Measurements from ENCODE around the gene ACTG1. TPM values are rescaled to one million over a fixed set of nuclear protein-coding genes. Genes with fewer than 3 reads are reported as not detected.
A peak's percentile ranks its signal among the peaks of the same experiment; 100 is the strongest.

ACTG1 gene
- total and polyA plus RNA-seq, 7 donors: 150 to 620 (median 405) TPM

DNA sequence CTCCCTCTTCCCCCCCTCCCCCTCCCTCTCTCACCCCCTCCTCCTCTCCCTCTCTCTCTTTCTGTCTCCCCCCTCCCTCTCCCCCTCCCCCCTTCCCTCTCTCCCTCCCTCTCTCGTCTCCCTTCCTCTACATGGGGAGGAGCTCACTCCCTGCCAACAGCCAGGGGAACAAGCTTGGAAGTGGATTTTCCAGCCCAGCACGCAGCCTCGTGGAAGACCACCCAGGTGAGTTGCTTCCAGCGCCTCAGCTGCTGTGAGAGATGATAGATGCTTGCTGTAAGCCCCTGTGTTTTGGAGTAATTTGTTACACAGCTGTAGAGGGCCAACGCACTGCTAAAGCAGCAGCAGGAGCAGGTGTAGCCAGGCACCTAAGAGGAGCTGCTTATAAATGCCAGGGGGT lies 20.8 kb downstream of the ACTG1 start:
- Histone ChIP-seq H3K36me3 (ENCODE audit: insufficient read depth in 1 of 2, low read depth in 1 of 2) (no peaks in the 10 kb centered on the region), H3K27ac (no peak overlapping the region), H3K9me3 (no peaks in the 10 kb centered on the region), H3K27me3 (ENCODE audit: insufficient read depth in 3 of 3, low read length in 2 of 3) (no peaks in the 10 kb centered on the region), H3K4me1 (peaks cover 4% of the 10 kb centered on the region), H3K4me3 (no peak overlapping the region)
- intact Hi-C loops (cut with DNase I): no loop called here
- ATAC-seq (no peak), DNase-seq (no peak)
- TF ChIP-seq, protein P1, sequence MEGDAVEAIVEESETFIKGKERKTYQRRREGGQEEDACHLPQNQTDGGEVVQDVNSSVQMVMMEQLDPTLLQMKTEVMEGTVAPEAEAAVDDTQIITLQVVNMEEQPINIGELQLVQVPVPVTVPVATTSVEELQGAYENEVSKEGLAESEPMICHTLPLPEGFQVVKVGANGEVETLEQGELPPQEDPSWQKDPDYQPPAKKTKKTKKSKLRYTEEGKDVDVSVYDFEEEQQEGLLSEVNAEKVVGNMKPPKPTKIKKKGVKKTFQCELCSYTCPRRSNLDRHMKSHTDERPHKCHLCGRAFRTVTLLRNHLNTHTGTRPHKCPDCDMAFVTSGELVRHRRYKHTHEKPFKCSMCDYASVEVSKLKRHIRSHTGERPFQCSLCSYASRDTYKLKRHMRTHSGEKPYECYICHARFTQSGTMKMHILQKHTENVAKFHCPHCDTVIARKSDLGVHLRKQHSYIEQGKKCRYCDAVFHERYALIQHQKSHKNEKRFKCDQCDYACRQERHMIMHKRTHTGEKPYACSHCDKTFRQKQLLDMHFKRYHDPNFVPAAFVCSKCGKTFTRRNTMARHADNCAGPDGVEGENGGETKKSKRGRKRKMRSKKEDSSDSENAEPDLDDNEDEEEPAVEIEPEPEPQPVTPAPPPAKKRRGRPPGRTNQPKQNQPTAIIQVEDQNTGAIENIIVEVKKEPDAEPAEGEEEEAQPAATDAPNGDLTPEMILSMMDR (IDR thresholded peaks at IDR 0.05): no peak
- 10 to 17% (median 15%) methylated on average over 5 of the region's 5 CpGs for WGBS, 3 donors

DNA sequence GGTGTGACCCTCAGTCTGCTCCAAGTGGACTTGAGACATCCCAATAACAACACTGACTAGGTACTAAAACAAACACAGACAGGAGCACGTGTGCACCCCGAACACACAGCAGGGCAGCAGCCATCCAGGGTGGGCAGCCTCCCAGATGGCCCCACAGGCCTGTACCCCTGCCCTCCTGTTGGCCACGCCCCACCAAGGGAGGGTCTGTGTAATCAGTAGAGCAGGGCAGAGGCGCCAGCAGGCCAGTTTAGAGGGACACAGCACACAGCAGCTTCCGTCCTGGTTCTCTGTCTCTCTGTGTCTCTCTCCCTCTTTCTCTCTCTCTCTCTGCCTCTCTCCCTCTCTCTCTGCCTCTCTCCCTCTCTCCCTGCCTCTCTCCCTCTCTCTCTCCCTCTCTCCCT lies 21.4 kb downstream of the ACTG1 start:
- intact Hi-C loops (cut with DNase I): no loop called here
- DNase-seq: no peak
- Histone ChIP-seq H3K4me1 (peaks cover 4% of the 10 kb centered on the region), H3K4me3 (no peak overlapping the region), H3K9me3 (no peaks in the 10 kb centered on the region), H3K27ac (no peak overlapping the region), H3K27me3 (ENCODE audit: insufficient read depth in 3 of 3, low read length in 2 of 3) (no peaks in the 10 kb centered on the region), H3K36me3 (ENCODE audit: insufficient read depth in 1 of 2, low read depth in 1 of 2) (no peaks in the 10 kb centered on the region)
- no peak for ATAC-seq
- TF ChIP-seq, protein P1 (IDR thresholded peaks at IDR 0.05): no peak
- 29 to 46% (median 44%) methylated on average over 4 to 5 of the region's 5 CpGs for WGBS, 3 donors

DNA sequence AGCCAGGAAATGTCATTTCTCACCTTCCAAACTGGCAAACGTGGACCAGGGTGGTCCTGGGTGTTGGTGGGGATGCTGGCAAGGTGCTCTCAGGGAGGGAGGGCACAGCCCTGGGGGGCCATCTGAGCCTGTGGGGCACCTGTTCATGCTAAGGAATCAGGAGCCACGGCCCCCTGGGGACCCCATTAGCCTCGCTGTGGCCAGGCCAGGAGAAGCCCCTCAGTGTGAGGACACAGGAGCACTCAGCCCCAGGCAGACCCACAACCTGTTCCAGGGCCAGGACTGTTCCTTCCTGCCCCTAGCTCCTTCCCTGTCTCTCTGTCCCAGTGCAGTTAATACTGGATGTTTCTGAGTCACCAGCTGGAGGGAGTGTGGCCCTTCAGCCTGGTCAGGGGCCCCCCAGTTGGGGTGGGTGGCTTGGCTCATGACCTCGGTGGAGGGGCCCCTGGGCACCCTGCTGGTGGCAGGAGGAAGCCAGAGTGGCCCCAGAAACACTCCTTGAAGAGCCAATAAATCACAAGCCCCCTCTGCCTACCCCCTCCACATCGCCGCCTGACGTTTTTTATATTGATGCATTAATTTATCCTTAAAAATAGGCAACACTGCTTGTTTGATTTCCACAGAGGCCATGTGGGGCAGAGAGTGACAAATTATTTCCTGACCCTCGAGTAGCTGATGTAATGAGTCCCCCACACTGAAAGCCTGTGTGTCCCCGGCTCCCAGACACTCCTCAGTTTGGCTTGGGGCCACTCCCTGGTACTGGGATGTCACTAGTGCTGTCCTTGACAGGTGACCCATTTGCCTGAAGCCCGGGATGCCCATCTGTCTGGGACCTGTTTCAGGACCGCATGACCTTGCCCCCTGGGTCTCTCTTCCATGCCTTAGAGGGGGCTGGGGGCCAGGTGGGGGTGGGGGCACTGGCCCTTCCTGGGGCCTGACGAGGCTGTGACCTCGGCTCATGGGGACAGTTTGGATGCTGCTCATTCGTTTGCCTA lies 22.3 kb downstream of the ACTG1 start:
- no peak for DNase-seq
- 54 to 66% (median 65%) methylated on average over 14 of the region's 14 CpGs for WGBS, 3 donors
- H3K4me3 ChIP-seq: no peak overlapping the region
- intact Hi-C loops (cut with DNase I): no loop called here
- H3K4me1 ChIP-seq: peaks cover 4% of the 10 kb centered on the region
- no peak overlapping the region for H3K27ac ChIP-seq
- no peak for ATAC-seq
- no peaks in the 10 kb centered on the region for H3K9me3 ChIP-seq
- no peaks in the 10 kb centered on the region for H3K36me3 ChIP-seq (ENCODE audit: insufficient read depth in 1 of 2, low read depth in 1 of 2)
- TF ChIP-seq, protein P1 (IDR thresholded peaks at IDR 0.05): no peak
- H3K27me3 ChIP-seq (ENCODE audit: insufficient read depth in 3 of 3, low read length in 2 of 3): no peaks in the 10 kb centered on the region

DNA sequence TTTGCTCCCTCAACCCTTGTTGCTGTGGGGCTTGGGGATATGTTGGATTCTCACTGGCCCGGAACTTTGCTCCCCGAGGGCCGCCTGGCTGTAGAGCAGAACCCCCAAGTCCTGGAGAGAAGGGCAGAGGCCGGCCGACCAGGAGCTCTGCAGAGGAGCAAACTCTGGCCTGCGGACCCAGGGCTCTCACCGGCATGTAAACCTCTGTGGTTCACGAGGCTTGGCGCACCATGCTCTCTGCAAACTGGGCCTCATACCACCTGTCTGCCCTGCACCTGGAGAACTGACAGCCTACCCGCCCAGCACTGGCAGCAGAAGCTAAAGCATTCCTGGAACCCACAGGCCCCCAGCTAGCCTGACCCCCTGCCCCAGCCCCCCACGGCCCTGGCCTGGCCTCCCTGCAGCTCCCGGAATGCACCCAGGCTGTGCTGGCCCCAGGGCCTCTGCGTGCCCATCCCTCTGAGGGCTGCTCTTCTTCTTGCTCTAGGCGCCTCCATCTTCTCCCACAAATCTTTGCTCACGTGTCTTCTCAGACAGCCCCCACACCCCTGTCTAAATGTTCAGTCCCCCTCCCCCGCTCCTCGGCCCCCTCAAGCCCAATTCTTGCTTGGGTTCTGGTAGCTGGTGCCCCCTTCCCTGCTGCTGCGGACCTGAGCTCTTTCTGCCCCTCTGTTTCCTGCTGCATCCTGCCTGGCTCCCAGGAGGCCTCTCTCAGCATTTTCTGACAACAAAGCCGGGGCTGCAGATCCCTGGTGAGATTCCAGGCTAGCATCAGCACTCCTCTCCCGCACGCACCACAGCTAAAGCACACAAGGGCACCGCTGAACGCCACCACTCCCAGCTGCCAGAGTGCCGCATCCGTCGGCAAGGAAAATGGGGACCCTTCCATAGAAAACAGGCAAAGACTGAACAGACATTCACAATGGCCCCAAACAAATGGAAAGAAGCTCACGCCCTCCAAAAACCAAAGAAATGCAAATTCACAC lies 23.3 kb downstream of the ACTG1 start:
- Histone ChIP-seq H3K4me3 (peak overlapping the region; percentile 85), H3K27ac (no peak overlapping the region), H3K36me3 (ENCODE audit: insufficient read depth in 1 of 2, low read depth in 1 of 2) (no peaks in the 10 kb centered on the region), H3K27me3 (ENCODE audit: insufficient read depth in 3 of 3, low read length in 2 of 3) (no peaks in the 10 kb centered on the region), H3K4me1 (peaks cover 4% of the 10 kb centered on the region), H3K9me3 (no peaks in the 10 kb centered on the region)
- ATAC-seq (no peak), DNase-seq (no peak)
- intact Hi-C loops (cut with DNase I): no loop called here
- TF ChIP-seq, protein P1 (IDR thresholded peaks at IDR 0.05): no peak
- 78 to 82% (median 81%) methylated on average over 26 to 27 of the region's 27 CpGs for WGBS, 3 donors

All from psoas muscle (tissue), 8 donors.